AG09319 (cell line): ENCODE data around the gene WASF2.

Experiments used
- DNase-seq: peaks from one replicate; pipeline ENCODE4 v3.0.0-alpha.2; 2010; ENCODE audit warnings: low read depth; ENCODE audit errors: extremely low read depth
- CTCF ChIP-seq: IDR thresholded peaks from 2 replicates; pipeline ENCODE4 v1.5.1; 2011; ENCODE audit warnings: low read depth, mild to moderate bottlenecking, inconsistent platforms, low read length, moderate library complexity

WASF2 gene

GRCh38 chr1:27487966-27488884 lies 1.7 kb downstream of the WASF2 start:
- no peak for DNase-seq

GRCh38 chr1:27485363-27485762 lies 4.6 kb downstream of the WASF2 start:
- no peak for DNase-seq
- no peak for TF ChIP-seq CTCF

More at GRCh38 chr1:27487966-27488884, 1.7 kb downstream of the WASF2 start:
- TF ChIP-seq CTCF = no peak

- no peak for DNase-seq
- TF ChIP-seq CTCF = no peak
These were observed 6.3 kb downstream of the WASF2 start for GRCh38 chr1:27483659-27484058.

GRCh38 chr1:27481994-27482620 lies 7.9 kb downstream of the WASF2 start:
- DNase-seq = no peak
- TF ChIP-seq CTCF = no peak

- no peak for TF ChIP-seq CTCF
- DNase-seq = no peak
These were observed 11.9 kb downstream of the WASF2 start for GRCh38 chr1:27478098-27478497.

- DNase-seq = no peak
- no peak for TF ChIP-seq CTCF
These were observed 13.7 kb downstream of the WASF2 start for GRCh38 chr1:27476237-27476636.

- DNase-seq = no peak
- no peak for TF ChIP-seq CTCF
These were observed 14.2 kb downstream of the WASF2 start for GRCh38 chr1:27475720-27476119.
